K562 (cell line): ENCODE results near the gene SMAP2. TPM values are rescaled to one million over a fixed set of nuclear protein-coding genes. Genes with fewer than 3 reads are reported as not detected.
A peak's percentile ranks its signal among the peaks of the same experiment; 100 is the strongest.

ENCODE experiments used
- ATAC-seq: fragments of 200-7000 bp; cut with Tn5 transposase; 3 replicates; pipeline ENCODE4 v1.9.1; 2020; ENCODE audit warnings: moderate library complexity
- BruUV-seq: library from RNA; stranded (reverse); fragments of 400-500 nt; replicated peaks from 2 replicates; lab custom pipeline; 2021; lab: Mats Ljungman, UMichigan
- CTCF ChIA-PET: fragments of 300-600 bp; formaldehyde crosslinking; extraction: SDS; loops from one replicate; lab custom pipeline; 2021; ENCODE audit warnings: low intra/inter-chr PET ratio; lab: Yijun Ruan, JAX
- POLR2A ChIA-PET: fragments of 300-600, 350-650 bp; sonication (Branson Sonifier 250); formaldehyde crosslinking; extraction: SDS; loops from one replicate; lab custom pipeline; 2021; ENCODE audit warnings: antibody characterized with exemption, inconsistent platforms; lab: Yijun Ruan, JAX
- DNase-seq, 4 experiments: peaks; one replicate each; pipeline versions ENCODE4 v3.0.0 to v3.0.0-alpha.2; 2011 to 2018; ENCODE audit warnings: low spot score in 3 of 4, mixed read lengths in 3 of 4; ENCODE audit errors: extremely low read depth in 1 of 4
- FAIRE-seq: peaks from 2 replicates; lab custom pipeline; 2011; peaks lifted over from hg19 to GRCh38; lab: Jason Lieb, UNC
- H2AFZ ChIP-seq: 2 replicates; pipeline ENCODE4 v1.6.0; 2011; ENCODE audit warnings: low read depth, low read length, control low read depth, inconsistent platforms
- H3K27ac ChIP-seq: fragments of 200-600 bp; 3 replicates; pipeline ENCODE4 v1.8.0; 2011; ENCODE audit warnings: low read depth, mild to moderate bottlenecking, control low read depth, inconsistent platforms, low read length, moderate library complexity, mixed read lengths; ENCODE audit errors: extremely low read depth
- H3K27me3 ChIP-seq, 2 experiments: fragments of 300-600 bp in 1 of 2; 2 replicates in 1 of 2; 3 replicates in 1 of 2; pipeline versions ENCODE4 v1.6.0 to v1.8.0; 2011; ENCODE audit warnings: inconsistent platforms in 2 of 2, low read length in 2 of 2, mild to moderate bottlenecking in 1 of 2, mixed read lengths in 1 of 2, moderate library complexity in 1 of 2; ENCODE audit not compliant: control insufficient read depth in 2 of 2, insufficient read depth in 2 of 2
- H3K36me3 ChIP-seq: fragments of 300-600 bp; 3 replicates; pipeline ENCODE4 v1.8.0; 2011; ENCODE audit warnings: mild to moderate bottlenecking, low read length, inconsistent platforms; ENCODE audit not compliant: control insufficient read depth, insufficient read depth
- H3K4me1 ChIP-seq, 2 experiments: fragments of 200-600 bp in 1 of 2; replicated peaks in 1 of 2; 2 replicates in 1 of 2; 3 replicates in 1 of 2; pipeline versions ENCODE4 v1.5.1 to v1.8.0; 2011; ENCODE audit warnings: inconsistent platforms in 2 of 2, low read length in 2 of 2, mild to moderate bottlenecking in 1 of 2, mixed read lengths in 1 of 2, moderate library complexity in 1 of 2; ENCODE audit not compliant: control insufficient read depth in 2 of 2, insufficient read depth in 2 of 2
- H3K4me2 ChIP-seq: 2 replicates; pipeline ENCODE4 v1.6.1; 2011; ENCODE audit warnings: low read length, control low read depth, inconsistent platforms, mixed read lengths; ENCODE audit not compliant: insufficient read depth
- H3K4me3 ChIP-seq: fragments of 200-600 bp; sonication (generic), shearing (Covaris generic); 2 replicates; pipeline ENCODE4 v1.5.1; 2016; ENCODE audit warnings: control low read depth, inconsistent platforms
- H3K79me2 ChIP-seq: fragments of 200-600 bp; 3 replicates; pipeline ENCODE4 v1.8.0; 2011; ENCODE audit warnings: low read length, inconsistent platforms; ENCODE audit not compliant: control insufficient read depth, insufficient read depth
- H3K9ac ChIP-seq, 2 experiments: 2 replicates each; pipeline versions ENCODE4 v1.6.0 to v1.6.1; 2011; ENCODE audit warnings: low read depth in 2 of 2, low read length in 2 of 2, control low read depth in 1 of 2, inconsistent platforms in 1 of 2, mild to moderate bottlenecking in 1 of 2, mixed read lengths in 1 of 2; ENCODE audit not compliant: insufficient read depth in 1 of 2
- H3K9me1 ChIP-seq: one replicate; pipeline ENCODE4 v1.6.0; 2011; ENCODE audit warnings: inconsistent platforms, mild to moderate bottlenecking, low read length, moderate library complexity; ENCODE audit not compliant: control insufficient read depth, insufficient read depth
- H3K9me3 ChIP-seq: replicated peaks from 2 replicates; pipeline ENCODE4 v1.5.1; 2011; ENCODE audit warnings: low read depth, low read length, inconsistent platforms; ENCODE audit not compliant: control insufficient read depth, insufficient read depth
- H4K20me1 ChIP-seq: replicated peaks from 2 replicates; pipeline ENCODE4 v1.6.1; 2011; ENCODE audit warnings: low read length, inconsistent platforms, mixed read lengths; ENCODE audit not compliant: control insufficient read depth, insufficient read depth
- CBX1 ChIP-seq: sonication (generic); IDR thresholded peaks from 2 replicates; pipeline ENCODE4 v1.6.1; 2016; ENCODE audit warnings: antibody characterized with exemption, low read depth, mild to moderate bottlenecking
- CUX1 ChIP-seq: fragments of 200-800 bp; sonication (Bioruptor generic); IDR thresholded peaks from 2 replicates; pipeline ENCODE4 v1.6.1; 2016; ENCODE audit warnings: missing genetic modification characterization, missing compliant biosample characterization
- ESRRA ChIP-seq: fragments of 450-650 bp; IDR thresholded peaks from 2 replicates; pipeline ENCODE4 v1.6.1; 2014; ENCODE audit warnings: low read depth, mild to moderate bottlenecking, moderate library complexity, borderline replicate concordance
- EWSR1 ChIP-seq: fragments of 450-650 bp; IDR thresholded peaks from 2 replicates; pipeline ENCODE4 v1.6.1; 2018; ENCODE audit warnings: borderline replicate concordance, mild to moderate bottlenecking, low read depth, moderate library complexity; ENCODE audit not compliant: partially characterized antibody
- NR2C1 ChIP-seq, 2 experiments: fragments of 450-650 bp; IDR thresholded peaks; 2 replicates each; pipeline ENCODE4 v1.6.1; 2017; ENCODE audit warnings: mild to moderate bottlenecking in 2 of 2, antibody characterized with exemption in 1 of 2, inconsistent platforms in 1 of 2, missing compliant biosample characterization in 1 of 2, missing genetic modification characterization in 1 of 2
- POLR2A ChIP-seq: fragments of 450-650 bp; conservative IDR thresholded peaks from 2 replicates; pipeline ENCODE4 v1.6.1; 2016
- POLR2AphosphoS2 ChIP-seq: IDR thresholded peaks from 2 replicates; pipeline ENCODE4 v1.6.1; 2012; ENCODE audit warnings: low read length, improper control_type of control experiment
- POLR2G ChIP-seq: fragments of 200-400 bp; formaldehyde crosslinking; IDR thresholded peaks from 2 replicates; pipeline ENCODE4 v1.6.1; 2017; ENCODE audit warnings: low read depth, mild to moderate bottlenecking, antibody characterized with exemption, low read length, moderate library complexity
- RBM34 ChIP-seq: fragments of 200-400 bp; formaldehyde crosslinking; IDR thresholded peaks from 2 replicates; pipeline ENCODE4 v1.6.1; 2018; ENCODE audit warnings: low read length, borderline replicate concordance; ENCODE audit not compliant: insufficient read depth
- RNF2 ChIP-seq: sonication (generic); IDR thresholded peaks from 2 replicates; pipeline ENCODE4 v1.6.1; 2016
- SP2 ChIP-seq: IDR thresholded peaks from 2 replicates; pipeline ENCODE4 v1.6.1; 2011; ENCODE audit warnings: mild to moderate bottlenecking, low read depth, low read length, moderate library complexity; ENCODE audit not compliant: poor library complexity, severe bottlenecking; ENCODE audit errors: extremely low read depth
- SUPT5H ChIP-seq: fragments of 450-650 bp; IDR thresholded peaks from 2 replicates; pipeline ENCODE4 v1.6.1; 2016
- TCFL5 ChIP-seq: fragments of 250-450 bp; sonication (Bioruptor Pico); conservative IDR thresholded peaks from 2 replicates; pipeline ENCODE4 v1.6.1; 2021; ENCODE audit warnings: mild to moderate bottlenecking, moderate library complexity, matching md5 sums
- THRAP3 ChIP-seq: fragments of 450-650 bp; IDR thresholded peaks from 2 replicates; pipeline ENCODE4 v1.6.1; 2016; ENCODE audit warnings: mild to moderate bottlenecking, inconsistent platforms, borderline replicate concordance
- TRIM25 ChIP-seq: fragments of 450-650 bp; IDR thresholded peaks from 2 replicates; pipeline ENCODE4 v1.7.0; 2016; ENCODE audit warnings: borderline replicate concordance
- ZNF696 ChIP-seq: fragments of 250-450 bp; sonication (Bioruptor Pico); conservative IDR thresholded peaks from 2 replicates; pipeline ENCODE4 v1.4.0; 2020; ENCODE audit warnings: mild to moderate bottlenecking, moderate library complexity
- ZSCAN29 ChIP-seq: fragments of 450-650 bp; IDR thresholded peaks from 2 replicates; pipeline ENCODE4 v1.6.1; 2017
- WGBS: fragments of 100-300 bp; shearing (Covaris generic); methylation state at CpG from one replicate; pipeline ENCODE4 v1.1.6; 2016; ENCODE audit warnings: low coverage, mixed read lengths; ENCODE audit not compliant: insufficient coverage; ENCODE audit errors: missing lambda C conversion rate; 5-methylcytosine and 5-hydroxymethylcytosine counted together
- in situ Hi-C: fragments of 300-500 bp; cut with MboI; formaldehyde crosslinking; loops from 4 replicates; pipeline ENCODE4 v1.15.0; 2018; ENCODE audit warnings: inconsistent platforms, mixed read lengths
- intact Hi-C: fragments of 100-400 bp; cut with micrococcal nuclease; formaldehyde crosslinking; loops from 2 replicates; pipeline ENCODE4 v1.14.2; 2022
- polyA plus RNA-seq, 8 experiments: library from polyadenylated mRNA; depleted of rRNA in 4 of 8; stranded (reverse) in 5 of 8; unstranded in 3 of 8; fragments of >200 nt; fragmentation: Nextera tagmentation in 2 of 8; fragmentation: Illumina TruSeq in 1 of 8; extraction: Ambion mirVana in 2 of 8; extraction: Trizol in 1 of 8; gene quantifications; 2 replicates each; pipeline versions ENCODE4 v1.2.1 to v1.2.3, GENCODE V29; 2011 to 2014; ENCODE audit warnings: inconsistent platforms in 1 of 8, missing spikeins in 1 of 8
- total RNA-seq, 7 experiments: library from RNA; depleted of rRNA in 6 of 7; stranded (reverse); fragments of >200 nt in 6 of 7; fragmentation: Illumina TruSeq in 2 of 7; extraction: Trizol in 2 of 7; gene quantifications; 2 replicates each; pipeline versions ENCODE4 v1.2.1 to v1.2.3, GENCODE V29; 2011 to 2021; ENCODE audit warnings: low replicate concordance in 1 of 7

SMAP2 gene
- total and polyA plus RNA-seq, 9 of the 15 experiments (the other 6 are each of a cell fraction or from before 2014, with no cell fraction given): 38.7 to 212 (median 94.1) TPM

GRCh38 chr1:40423951-40424618 lies 50.6 kb downstream of the SMAP2 start:
- Histone ChIP-seq H3K4me2 (no peak overlapping the region), H2AFZ (no peak overlapping the region), H3K36me3 (peaks cover 53% of the 10 kb centered on the region), H3K27ac (no peak overlapping the region), H3K9me3 (no peaks in the 10 kb centered on the region), H3K79me2 (no peaks in the 10 kb centered on the region), H3K9ac (no peak overlapping the region), H3K4me1 (no peaks in the 10 kb centered on the region), H3K4me3 (no peak overlapping the region), H3K27me3 (no peaks in the 10 kb centered on the region), H4K20me1 (no peaks in the 10 kb centered on the region), H3K9me1 (no peaks in the 10 kb centered on the region)
- ChIA-PET CTCF (no interaction called here), POLR2A (interaction anchor here (0.6 to 1.0 kb wide), 4 partner anchors 13 to 1256 kb away, joined by 3 to 4 read pairs (median 3); no protein-coding TSS in a partner anchor)
- peak; percentile 34 for ATAC-seq
- intact Hi-C loops: no loop called here
- no peak for FAIRE-seq
- BruUV-seq: no TSS peak
- 94% methylated on average over 6 of the region's 6 CpGs for WGBS
- DNase-seq: no peak
- in situ Hi-C loops: no loop called here
- no peak for TF ChIP-seq TRIM25
- TF ChIP-seq POLR2A: peak; percentile 50; the same call in 1 of the 2 replicates
- TF ChIP-seq CUX1 (CRISPR knock-in tag): no peak
- no peak for TF ChIP-seq SP2
- no peak for TF ChIP-seq ZNF696 (CRISPR knock-in tag)
- TF ChIP-seq SUPT5H: peak; percentile 32; the same call in 1 of the 2 replicates
- TF ChIP-seq TCFL5 (CRISPR knock-in tag): no peak
- no peak for TF ChIP-seq EWSR1
- TF ChIP-seq NR2C1 (IDR thresholded peaks at IDR 0.05): no peak
- TF ChIP-seq NR2C1 (tag; IDR thresholded peaks at IDR 0.05): no peak
- TF ChIP-seq CBX1: no peak
- 0 out of 2 replicates have a peak, but pooled peaks have one; percentile 19 for TF ChIP-seq POLR2G
- no peak for TF ChIP-seq RBM34
- no peak for TF ChIP-seq THRAP3
- TF ChIP-seq ZSCAN29: no peak
- TF ChIP-seq RNF2: no peak
- peak; percentile 81; the same call in 1 of the 2 replicates for TF ChIP-seq POLR2AphosphoS2
- TF ChIP-seq ESRRA: no peak
